Stimulated activated CD8-positive, alpha-beta memory T cell treated with anti-CD3 and anti-CD28 coated beads, Interleukin-15, amount 100 ng/mL, for 24 hours (primary cell): ENCODE results near the gene SRRM3.
"Not testable (repeated sequence)": the region's sequence is repeated elsewhere in the genome, so short reads cannot be mapped to it uniquely, and the experiment has no call there.

ENCODE experiments used
- DNase-seq: peaks from one replicate; pipeline ENCODE4 v3.0.0-alpha.2; 2020; ENCODE audit warnings: low read depth

Gene SRRM3

GRCh38 chr7:76201732-76202665, at the start of gene SRRM3:
SRRM3 (plus strand) TSS chr7:76201896; CDS start chr7:76235067, 33,171 bp downstream.
- peak; percentile 70 for DNase-seq

GRCh38 chr7:76151932-76152331, 49.8 kb upstream of the SRRM3 start:
- DNase-seq = no peak

GRCh38 chr7:76153571-76154230, 48.0 kb upstream of the SRRM3 start:
- DNase-seq = not testable (repeated sequence)

- DNase-seq = no peak
These were observed 45.8 kb upstream of the SRRM3 start for GRCh38 chr7:76155938-76156337.

- not testable (repeated sequence) for DNase-seq
These were observed 44.6 kb upstream of the SRRM3 start for GRCh38 chr7:76156992-76157685.

- not testable (repeated sequence) for DNase-seq
These were observed 43.3 kb upstream of the SRRM3 start for GRCh38 chr7:76158416-76158815.

- not testable (repeated sequence) for DNase-seq
These were observed 39.1 kb upstream of the SRRM3 start for GRCh38 chr7:76162416-76163170.

- DNase-seq = not testable (repeated sequence)
These were observed 37.9 kb upstream of the SRRM3 start for GRCh38 chr7:76163812-76164211.

GRCh38 chr7:76165106-76165972, 36.4 kb upstream of the SRRM3 start:
- DNase-seq = no peak

- DNase-seq = no peak
These were observed 35.7 kb upstream of the SRRM3 start for GRCh38 chr7:76165973-76166403.

GRCh38 chr7:76166404-76167255, 35.1 kb upstream of the SRRM3 start:
- DNase-seq = peak; percentile 92

- no peak for DNase-seq
These were observed 28.0 kb upstream of the SRRM3 start for GRCh38 chr7:76173566-76174205.

- not testable (repeated sequence) for DNase-seq
These were observed 24.7 kb upstream of the SRRM3 start for GRCh38 chr7:76176951-76177350.

GRCh38 chr7:76179686-76180085, 22.0 kb upstream of the SRRM3 start:
- DNase-seq = no peak

- DNase-seq = no peak
These were observed 19.3 kb upstream of the SRRM3 start for GRCh38 chr7:76182225-76182960.

GRCh38 chr7:76185187-76185896, 16.4 kb upstream of the SRRM3 start:
- DNase-seq = no peak

GRCh38 chr7:76187272-76187671, 14.4 kb upstream of the SRRM3 start:
- no peak for DNase-seq

GRCh38 chr7:76189276-76189675, 12.4 kb upstream of the SRRM3 start:
- DNase-seq = no peak
